AG20443 (cell line): ENCODE measurements around the gene R3HDM1.
A peak's percentile ranks its signal among the peaks of the same experiment; 100 is the strongest.
"Not testable (repeated sequence)": the region's sequence is repeated elsewhere in the genome, so short reads cannot be mapped to it uniquely, and the experiment has no call there.

Experiments
- DNase-seq: peaks from one replicate; pipeline ENCODE4 v3.0.0; 2012; ENCODE audit warnings: low spot score, mixed read lengths

R3HDM1 gene

DNA sequence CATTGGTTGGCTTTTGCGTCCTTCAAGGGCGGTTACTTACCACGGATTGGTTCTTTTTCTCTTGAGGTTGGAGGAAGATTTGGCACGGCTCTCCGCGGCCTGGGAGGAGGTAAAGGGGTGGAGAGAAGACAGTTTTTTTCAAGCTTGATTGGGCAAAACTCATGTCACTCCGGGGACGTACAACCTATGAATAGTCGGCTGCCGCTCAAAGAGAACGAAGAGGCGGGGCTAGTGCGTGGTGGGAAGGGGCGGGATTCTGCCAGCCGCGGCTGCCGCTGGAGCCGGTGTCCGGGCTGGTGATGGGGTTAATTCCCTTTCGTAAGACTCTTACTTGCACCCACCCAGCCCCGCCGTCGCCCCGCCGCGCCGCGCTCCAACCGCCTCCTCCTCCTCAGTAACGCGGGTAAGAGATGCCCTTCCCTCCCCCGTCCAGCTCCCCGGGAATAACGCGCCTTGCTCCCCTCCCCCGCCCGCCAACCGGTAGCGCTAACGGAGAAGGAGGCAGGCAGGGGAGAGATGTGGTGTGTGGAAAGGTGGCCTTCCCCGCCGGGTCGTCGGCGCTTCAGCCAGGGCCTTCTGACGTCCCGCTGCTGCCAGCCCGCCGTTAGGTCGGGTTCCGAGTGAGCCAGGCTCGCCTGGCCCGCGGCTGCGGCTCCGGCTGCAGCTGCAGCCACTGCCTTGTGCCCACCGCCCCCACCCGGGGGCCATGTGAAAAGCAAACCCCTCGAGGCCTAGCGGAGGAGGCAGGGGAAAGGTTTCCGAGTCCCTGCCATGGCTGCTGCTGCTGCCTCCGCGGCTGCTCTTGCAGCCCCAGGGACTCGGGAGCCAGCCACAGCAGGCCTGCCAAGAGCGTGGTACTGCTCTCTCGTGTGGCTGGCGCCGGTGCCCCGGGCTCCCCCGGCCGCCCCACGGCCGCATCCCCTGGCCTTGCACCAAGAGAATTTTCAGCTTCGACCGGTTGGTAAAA is at the start of gene R3HDM1:
R3HDM1 (plus strand) TSS at position 254 of the 967 bp plus-strand sequence. CDS start 73,362 bp downstream, outside the sequence.
- peak; percentile 97 for DNase-seq

DNA sequence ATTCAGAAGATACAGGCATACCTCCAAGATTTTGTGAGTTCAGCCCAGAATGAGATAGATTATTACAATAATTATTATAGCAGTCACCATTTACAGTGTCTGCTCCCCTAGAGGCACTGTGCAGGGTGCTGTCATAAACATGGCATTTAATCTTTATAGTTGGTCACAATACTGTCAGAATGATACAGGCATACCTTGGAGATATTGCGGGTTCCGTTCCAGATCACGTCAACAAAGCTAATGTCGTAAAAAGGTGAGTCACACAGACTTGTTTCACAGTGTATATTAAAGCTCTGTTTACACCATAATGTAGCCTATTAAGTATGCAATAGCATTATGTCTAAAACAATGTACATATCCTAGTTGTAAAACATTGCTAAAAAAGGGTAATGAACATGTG is 45.8 kb upstream of the R3HDM1 start:
- no peak for DNase-seq

DNA sequence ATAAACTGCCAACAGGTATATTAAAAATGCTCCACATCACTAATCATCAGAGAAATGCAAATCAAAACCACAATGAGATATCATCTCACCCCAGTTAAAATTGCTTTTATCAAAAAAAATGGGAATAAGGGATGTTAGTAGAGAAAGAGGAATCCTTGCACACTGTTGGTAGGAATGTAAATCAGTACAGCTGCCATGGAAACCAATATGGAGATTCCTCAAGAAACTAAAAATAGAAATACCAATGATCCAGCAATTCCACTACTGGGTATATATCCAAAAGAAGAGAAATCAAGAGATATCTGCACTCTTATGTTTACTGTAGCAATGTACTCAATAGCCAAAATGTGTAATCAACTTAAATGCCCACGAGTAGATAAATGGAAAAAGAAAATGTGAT is 40.9 kb upstream of the R3HDM1 start:
- DNase-seq = no peak

DNA sequence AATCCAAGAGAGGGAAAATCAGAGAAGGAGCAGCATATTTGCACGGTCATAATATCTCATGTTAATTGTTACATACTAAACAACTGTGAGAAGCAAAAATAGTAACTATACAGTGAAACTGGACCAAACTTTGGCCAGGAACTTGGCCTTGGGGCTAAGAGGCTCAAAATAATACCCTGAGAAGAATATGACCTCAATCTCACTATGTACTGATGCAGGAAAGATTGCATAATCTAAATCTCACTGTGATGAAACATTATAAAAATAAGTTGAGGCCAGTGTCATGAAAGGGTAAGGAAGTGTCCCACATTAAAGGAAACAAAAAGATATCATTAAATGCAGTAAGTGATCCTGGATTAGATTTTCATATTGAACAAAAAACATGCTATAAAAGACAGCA is 36.8 kb upstream of the R3HDM1 start:
- peak; percentile 16 for DNase-seq

DNA sequence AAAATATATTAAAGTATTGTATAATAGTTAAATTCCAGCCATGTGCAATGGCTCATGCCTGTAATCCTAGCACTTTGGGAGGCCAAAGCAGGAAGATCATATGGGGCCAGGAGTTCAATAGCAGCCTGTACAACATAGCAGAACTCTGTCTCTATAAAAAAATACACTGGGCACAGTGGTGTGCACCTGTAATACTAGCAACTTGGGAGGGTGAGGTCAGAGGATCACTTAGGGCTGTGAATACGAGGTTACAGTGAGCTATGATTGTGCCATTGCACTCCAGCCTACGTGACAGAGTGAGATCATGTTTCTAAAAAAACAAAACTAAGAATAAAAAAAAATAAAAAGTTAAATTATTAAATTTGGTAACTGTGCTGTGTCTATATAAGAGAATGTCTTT is 36.4 kb upstream of the R3HDM1 start:
- no peak for DNase-seq

DNA sequence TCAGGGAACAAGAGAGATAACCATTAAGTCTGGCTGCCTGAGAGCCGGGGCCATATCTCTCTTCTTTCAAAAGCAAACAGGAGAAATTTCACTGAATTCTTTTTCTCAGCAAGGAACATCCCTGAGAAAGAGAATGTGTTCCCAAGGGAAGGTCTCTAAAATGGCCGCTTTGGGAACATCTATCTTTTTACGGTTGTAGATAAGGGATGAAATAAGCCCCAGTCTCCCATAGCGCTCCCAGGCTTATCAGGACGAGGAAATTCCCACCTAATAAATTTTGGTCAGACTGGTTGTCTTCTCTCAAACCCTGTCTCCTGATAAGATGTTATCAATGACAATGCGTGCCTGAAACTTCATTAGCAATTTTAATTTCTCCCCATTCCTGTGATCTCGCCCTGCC is 32.7 kb upstream of the R3HDM1 start:
- DNase-seq = not testable (repeated sequence)

DNA sequence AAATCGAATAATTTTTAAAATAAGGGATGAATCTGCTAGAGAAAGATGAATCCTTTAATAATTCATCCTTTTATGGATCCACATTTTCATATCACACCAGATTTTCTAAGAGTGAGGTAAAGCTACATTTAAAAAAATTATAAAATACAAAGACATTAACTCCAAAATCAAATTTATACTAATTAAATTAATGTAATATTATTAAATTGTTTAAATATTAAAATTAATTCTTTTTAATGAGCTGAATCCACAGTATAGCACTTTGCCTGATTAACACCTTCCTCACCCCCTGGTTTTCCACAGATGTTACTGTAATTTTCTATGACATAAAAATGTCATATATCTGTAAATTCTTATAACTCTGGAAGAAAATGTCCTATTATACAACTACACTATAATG is 26.5 kb upstream of the R3HDM1 start:
- DNase-seq = no peak

DNA sequence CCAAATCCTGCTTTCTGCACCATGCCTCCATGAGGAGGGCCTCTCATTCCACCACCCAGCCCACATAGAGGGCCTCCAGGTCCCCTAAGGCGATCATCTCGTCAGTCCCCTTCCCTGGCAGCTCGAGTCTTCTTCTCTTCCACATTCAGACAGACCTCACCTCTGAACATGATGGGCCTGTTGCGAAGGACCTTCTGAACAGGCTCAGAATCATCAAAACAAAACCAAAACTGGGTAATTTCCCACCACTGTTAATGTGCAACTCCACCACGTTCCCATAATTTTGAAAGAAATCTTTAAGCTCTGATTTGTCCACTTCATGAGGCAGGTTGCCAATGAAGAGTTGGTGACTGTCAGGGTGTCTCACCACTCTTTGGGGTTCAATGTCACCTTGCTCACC is 20.7 kb upstream of the R3HDM1 start:
- no peak for DNase-seq

DNA sequence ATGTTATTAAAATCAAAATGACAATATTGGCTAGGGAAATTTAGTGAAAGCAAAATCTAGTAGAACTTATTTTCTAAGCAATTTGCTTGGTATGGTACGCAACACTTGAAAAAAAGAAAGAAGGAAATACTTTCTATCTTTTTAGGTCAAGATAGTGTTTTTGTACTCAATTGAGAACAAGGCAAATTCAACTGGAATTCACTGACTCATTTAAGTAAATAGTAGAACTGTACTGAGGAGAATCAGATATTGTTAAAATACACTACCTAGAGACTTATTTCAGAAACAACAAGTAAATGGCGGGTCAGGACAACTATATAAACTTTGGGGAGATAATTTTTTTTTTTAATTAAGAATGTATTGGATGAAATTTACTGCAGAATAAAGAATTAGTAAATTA is 19.2 kb upstream of the R3HDM1 start:
- no peak for DNase-seq

DNA sequence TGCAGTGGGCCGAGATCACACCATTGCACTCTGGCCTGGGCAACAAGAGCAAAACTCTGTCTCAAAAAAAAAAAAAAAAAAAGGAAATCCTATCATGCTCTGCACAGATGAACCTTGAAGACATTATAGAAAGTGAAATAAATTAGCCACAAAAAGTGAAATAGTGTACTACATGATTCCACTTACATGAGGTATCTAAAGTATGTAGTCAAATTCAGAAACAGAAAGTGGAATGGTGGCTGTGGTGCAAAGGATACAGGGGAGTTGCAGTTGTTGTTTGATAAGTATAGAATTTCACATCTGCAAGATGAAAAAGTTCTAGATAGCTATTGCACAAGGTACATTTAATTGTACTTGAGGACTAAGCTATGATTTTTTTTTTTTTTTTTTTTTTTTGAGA is 5.5 kb upstream of the R3HDM1 start:
- no peak for DNase-seq

DNA sequence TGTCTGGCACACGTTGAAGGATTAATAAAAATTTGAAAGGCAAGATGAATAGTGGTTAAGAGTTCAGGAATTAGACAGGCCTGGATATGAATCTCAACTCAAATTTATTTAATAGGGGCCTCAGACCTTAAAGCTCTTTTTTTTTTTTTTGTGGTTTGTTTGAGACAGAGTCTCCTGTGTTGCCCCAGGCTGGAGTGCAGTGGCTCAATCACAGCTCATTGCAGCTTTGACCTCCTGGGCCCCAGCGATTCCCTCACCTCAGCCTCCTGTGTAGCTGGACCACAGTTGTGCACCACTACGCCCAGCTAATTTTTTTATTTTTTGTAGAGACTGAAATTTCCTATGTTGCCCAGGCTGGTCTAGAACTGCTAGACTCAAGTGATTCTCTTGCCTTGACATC is 3.3 kb upstream of the R3HDM1 start:
- no peak for DNase-seq

DNA sequence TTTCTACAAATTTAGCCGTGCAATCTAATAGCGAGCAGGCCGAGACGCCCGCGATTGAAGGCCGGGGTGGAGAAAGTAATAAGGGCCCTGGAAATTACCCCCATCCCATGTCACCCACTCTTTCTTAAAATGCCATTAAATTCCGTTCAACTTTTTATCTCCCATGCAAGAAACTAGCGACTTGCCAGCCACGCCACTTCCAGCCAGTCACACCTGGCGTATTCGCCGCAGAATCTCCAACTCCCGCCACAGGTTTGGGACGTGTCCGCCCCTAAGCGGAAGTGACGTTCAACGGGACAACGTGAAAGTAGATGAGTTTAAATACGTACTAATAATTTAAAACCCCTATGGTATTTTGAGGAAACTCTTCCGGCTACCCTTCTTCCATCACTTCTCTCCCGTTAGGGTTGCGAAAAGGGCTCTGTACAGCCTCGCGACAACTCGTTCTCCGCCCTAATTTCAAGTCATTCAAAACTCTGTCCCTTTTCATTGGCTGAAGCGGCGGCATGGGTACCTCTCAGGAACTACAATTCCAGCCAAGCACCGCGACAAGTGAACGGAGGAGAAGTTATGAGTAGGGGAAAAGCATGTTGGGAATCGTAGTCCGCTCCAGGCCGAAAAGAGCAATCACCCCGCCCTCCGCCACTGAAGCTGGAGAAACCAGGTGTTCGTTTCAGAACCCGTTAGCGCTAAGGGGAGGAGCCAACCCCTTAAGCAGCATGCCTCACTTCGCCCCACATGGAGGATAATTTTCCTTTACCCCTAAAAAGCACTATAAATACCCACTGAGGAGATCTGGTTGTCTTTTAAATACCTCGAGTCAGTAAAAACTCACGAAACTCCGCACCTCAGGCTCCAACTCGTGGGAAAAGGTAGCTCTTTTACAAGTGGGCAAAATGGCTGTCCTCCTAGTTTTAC is 712 bp upstream of the R3HDM1 start, which contains the start of gene ZRANB3:
ZRANB3 (minus strand) TSS at position 906 of the 918 bp plus-strand sequence.
- peak; percentile 89 for DNase-seq

DNA sequence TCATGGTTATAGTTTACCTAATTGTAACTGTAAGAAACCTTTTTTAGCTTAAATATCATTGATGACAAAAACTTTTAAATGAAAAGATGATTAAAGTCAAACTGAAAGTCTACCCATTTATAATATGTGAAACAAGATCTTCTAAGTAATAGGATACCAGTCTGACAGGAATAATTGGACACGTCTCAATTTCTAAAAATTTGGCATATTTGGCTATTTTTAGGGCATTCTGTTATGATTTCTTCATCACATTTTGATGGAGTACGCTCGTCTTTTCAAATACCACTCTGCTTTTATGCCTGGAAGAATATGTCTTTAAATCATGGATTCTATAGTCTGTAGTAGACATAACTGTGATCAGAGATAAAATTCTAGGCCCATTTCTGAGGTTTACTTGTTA is 1.3 kb downstream of the R3HDM1 start:
- no peak for DNase-seq

DNA sequence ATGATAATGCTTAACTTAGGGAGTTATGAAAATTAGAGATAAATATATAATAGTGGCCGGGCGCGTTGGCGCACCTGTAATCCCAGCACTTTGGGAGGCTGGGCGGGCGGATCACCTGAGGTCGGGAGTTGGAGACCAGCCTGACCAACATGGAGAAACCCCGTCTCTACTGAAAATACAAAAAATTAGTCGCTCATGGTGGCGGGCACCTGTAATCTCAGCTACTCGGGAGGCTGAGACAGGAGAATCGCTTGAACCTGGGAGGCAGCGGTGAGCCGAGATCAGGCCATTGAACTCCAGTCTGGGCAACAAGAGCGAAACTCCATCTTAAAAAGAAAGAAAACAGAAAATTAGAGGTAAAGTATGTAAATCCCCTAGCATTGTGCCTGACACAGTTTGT is 2.3 kb downstream of the R3HDM1 start:
- not testable (repeated sequence) for DNase-seq

DNA sequence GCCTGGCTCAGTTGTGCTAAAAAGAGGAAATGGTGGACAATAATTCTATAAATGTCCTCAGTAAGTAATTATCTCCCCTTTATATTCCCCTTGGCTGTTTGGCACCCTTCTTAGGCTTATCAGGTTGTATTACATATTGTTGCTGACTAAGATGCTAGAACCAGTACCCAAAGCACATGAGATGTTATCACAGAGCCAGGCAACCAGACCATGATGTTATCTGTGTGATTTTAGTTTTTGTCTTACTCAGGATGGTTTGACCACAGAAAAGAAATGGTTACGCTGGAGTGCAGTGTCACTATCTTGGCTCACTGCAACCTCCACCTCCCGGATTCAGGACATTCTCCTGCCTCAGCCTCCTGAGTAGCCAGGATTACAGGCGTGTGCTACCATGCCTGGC is 15.2 kb downstream of the R3HDM1 start:
- DNase-seq = no peak

DNA sequence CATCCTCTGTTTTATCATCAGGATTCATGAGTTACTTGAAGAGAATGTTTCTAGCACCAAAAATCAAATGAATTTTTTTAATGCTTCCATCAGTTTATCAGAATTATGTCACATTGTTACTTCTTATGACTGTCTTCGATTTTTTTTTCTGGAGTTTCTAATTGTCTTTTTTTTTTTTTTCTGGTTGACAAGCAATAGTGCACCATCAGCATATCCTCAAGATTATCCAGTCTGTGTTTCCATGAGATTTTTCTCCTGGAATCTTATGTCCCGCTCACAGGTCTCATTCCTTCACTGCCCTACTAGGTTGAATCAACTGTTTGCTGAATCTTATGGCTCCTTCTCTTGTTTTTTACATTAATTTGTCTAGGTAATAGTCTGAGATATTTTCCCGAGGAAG is 16.0 kb downstream of the R3HDM1 start:
- DNase-seq = no peak

DNA sequence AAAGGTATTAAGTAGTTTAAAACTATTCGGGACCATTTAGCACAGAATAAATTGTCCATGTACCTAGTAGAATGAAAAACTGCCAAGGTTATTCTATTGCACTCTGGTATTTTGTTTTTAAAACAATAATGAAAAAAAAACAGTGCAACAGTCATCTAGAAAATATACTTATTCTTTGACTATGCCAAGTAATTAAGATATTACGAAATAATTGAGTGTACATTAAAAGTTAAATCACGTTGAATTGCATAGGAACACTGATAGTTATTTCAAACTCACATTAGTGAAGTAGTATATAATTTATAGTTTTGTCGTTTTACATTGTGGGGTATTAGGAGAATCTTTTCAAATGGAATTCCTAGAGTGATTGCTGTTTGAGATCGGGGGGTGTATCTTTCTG is 20.1 kb downstream of the R3HDM1 start:
- DNase-seq = no peak

DNA sequence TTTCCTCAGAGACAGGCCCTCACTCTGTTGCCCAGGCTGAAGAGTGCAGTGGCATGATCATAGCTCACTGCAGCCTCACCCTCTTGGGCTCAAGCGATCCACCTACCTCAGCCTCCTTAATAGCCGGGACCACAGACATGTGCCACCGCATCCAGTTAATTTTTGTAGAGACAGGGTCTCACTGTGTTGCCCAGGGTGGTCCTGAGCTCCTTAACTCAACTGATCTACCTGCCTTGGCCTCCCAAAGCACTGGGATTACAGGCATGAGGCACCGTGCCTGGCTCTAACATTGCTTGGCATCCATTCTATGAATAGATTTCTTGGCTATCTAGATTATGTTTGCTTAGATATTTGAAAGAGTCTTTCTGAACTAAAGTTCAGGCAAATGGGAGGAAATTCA is 21.6 kb downstream of the R3HDM1 start:
- no peak for DNase-seq

DNA sequence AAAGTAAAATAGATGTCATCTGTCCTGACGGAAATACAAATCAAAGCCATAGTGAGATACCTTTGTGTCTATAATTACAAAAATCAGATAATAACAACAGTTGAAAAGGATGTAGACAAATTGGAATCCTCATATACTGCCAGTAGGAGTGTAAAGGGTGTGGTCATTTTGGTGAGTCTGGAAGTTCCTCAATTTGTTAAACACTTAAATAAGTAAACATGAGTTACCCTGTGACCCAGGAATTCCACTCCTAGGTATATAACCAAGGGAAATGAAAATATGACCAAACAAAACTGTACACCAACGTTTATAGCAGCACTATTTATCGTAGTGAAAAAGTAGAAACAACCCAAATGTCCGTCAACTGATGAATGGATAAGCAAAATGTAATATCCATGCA is 24.0 kb downstream of the R3HDM1 start:
- DNase-seq = no peak

DNA sequence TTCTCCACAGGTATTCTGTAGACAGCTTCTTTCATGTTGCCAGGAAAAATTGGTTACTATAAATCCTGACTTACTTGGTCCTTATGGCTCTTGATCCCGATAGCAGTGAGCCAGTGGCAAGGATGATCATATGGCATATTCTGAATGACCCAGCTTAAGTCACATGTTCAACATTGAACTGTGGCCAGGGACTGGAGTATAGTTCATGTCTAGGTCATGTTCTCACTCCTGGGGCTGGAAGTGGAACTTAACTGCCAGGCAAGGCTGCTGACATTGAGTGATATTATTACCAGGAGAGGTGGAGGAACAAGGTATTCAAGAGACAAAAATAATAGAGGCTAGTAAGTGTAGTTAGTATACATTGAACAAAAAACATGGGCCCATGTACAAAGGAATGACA is 26.2 kb downstream of the R3HDM1 start:
- DNase-seq = no peak

DNA sequence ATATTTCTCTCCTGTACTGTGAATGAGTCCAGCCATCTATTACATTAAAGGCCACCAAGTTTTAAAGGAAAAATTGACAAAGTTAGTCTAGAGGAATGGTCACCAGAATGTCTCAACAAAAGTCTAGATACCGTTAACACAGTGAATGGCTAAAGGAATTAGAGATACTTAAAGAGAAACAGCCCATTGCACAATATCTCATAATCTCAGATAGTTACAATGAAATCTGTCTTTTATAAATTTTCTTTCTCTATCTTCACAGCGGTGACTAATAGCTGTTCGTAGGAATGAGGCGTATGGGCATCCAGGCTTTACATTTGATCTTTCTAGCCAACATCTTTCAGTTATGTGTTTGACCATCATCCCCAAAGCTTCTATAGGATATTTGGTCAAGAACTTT is 30.6 kb downstream of the R3HDM1 start:
- DNase-seq = no peak

DNA sequence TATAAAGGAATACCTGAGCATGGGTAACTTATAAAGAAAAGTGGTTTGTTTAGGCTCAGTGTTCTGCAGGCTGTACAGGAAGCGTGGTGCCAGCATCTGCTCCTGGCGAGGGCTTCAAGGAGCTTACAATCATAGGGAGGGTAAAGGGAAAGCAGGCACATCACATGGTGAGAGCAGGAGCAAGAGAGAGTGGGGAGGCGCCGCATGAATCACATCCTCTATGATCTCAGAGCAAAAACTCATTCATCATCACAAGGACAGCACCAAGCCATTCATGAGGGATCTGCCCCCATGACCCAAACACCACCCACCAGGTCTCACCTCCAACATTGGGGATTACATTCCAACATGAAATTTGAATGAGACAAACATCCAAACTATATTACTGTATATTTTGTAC is 32.5 kb downstream of the R3HDM1 start:
- no peak for DNase-seq

DNA sequence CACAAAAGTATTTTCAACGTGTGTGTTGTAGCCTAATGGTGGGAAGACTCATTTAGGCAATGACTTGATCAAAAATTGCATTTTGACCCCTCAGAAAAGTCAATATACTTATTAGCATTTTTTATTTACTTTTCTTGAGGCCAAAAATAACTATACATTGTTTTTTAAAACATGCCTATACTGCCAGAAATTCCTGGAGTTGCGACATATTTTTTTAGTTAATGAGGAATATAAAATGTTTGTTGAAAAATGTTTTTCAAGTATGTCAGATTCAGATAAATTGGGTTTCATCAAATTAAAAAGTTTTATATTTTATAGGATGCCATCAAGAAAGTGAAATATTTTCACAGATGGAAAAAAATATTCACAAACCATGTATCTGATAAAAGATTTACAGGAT is 39.6 kb downstream of the R3HDM1 start:
- DNase-seq = no peak
